Hindlimb muscle (tissue), 1 donor: Measurements from ENCODE around the gene FAM53A. TPM values are rescaled to one million over a fixed set of nuclear protein-coding genes. Genes with fewer than 3 reads are reported as not detected.
"Not testable (repeated sequence)": the region's sequence is repeated elsewhere in the genome, so short reads cannot be mapped to it uniquely, and the experiment has no call there.

ENCODE experiments used
- DNase-seq: peaks from one replicate; pipeline ENCODE4 v3.0.0-alpha.2; 2013
- polyA plus RNA-seq: library from polyadenylated mRNA; unstranded; fragments of 120-200 nt; gene quantifications from one replicate; pipeline ENCODE4 v1.2.1, GENCODE V29; 2013; ENCODE audit not compliant: insufficient read length

FAM53A gene
- polyA plus RNA-seq, 1 donor: 2.4 TPM

- no peak for DNase-seq
Observed at GRCh38 chr4:1622956-1623355, 61.2 kb downstream of the FAM53A start.

DNA sequence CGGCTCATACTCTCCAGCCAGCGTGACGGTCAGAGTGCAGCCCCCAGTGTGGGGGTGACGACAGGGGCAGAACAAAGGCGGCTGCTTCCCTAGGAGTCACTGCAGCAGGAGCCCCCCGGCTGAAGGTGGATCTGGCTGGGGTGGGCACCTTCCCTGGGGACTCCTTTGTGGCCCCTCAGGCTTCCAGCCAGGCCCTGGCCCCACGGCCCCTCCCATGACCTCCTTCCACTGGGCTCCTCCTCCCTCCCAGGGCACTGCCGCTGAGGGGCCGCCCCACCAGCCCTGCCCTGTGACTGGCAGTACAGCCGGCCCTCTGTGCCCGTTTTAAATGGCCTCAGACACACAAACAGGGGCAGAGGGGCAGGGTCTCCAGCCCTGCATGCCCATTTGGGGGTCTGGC is 61.9 kb downstream of the FAM53A start:
- DNase-seq: no peak

DNA sequence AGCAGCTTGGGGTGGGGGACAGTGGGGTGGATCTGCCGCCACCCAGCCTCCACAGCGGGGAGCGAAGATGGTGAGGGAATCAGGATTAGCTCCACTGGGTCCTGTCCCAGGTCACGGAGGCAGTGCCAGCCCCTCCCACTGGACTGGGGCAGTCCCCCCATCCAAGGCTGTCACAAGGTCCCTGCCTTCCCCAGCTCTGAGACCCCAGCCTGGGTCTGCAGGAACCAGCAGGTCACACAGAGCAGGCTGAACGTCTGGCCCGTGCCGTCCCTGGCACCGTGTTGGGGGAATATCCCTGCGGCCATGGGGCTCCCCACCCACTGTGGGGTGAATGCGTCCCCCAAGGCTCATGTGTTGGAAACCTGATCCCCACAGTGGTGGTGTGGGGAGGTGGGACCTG is 62.6 kb downstream of the FAM53A start:
- no peak for DNase-seq

- no peak for DNase-seq
Observed at GRCh38 chr4:1619151-1619672, 64.9 kb downstream of the FAM53A start.

GRCh38 chr4:1618438-1618837 is 65.7 kb downstream of the FAM53A start:
- no peak for DNase-seq

DNA sequence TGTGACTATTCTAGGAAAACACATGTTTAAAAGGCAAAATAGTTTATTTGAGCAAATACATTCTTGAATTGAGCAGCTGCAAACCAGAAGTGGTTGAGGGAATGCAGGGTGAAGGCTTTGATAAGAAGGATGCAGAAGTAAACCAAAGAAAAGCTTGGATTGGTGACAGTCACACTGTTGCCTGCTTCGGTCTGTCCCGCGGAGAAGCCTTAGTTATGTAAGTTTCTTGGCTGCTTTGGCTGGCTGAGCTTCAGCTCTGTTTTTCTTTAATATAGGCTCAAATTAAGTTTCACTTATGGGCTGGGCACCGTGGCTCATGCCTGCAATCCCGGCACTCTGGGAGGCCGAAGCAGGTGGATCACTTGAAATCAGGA is 67.6 kb downstream of the FAM53A start:
- DNase-seq: no peak

GRCh38 chr4:1615786-1616556 is 68.1 kb downstream of the FAM53A start:
- DNase-seq: no peak

GRCh38 chr4:1614854-1615595 is 69.1 kb downstream of the FAM53A start:
- no peak for DNase-seq

DNA sequence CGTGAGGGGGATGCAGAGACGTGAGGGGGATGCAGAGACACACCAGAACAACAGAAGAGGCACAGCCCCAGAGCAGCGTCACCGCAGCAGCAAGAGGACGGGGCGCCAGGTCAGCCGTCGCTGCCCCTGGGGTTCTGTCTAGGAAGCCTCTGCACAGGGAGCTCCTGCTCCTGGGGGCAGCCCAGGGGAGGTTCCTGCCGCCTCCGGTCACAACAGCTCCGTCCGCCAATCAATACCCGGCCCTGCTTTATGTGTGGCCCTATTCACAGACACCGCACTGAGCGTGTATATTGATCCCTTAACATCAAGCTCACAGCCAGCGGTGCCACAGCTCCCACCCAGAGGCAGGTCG is 69.6 kb downstream of the FAM53A start:
- no peak for DNase-seq

- DNase-seq: no peak
Observed at GRCh38 chr4:1614049-1614448, 70.1 kb downstream of the FAM53A start.

DNA sequence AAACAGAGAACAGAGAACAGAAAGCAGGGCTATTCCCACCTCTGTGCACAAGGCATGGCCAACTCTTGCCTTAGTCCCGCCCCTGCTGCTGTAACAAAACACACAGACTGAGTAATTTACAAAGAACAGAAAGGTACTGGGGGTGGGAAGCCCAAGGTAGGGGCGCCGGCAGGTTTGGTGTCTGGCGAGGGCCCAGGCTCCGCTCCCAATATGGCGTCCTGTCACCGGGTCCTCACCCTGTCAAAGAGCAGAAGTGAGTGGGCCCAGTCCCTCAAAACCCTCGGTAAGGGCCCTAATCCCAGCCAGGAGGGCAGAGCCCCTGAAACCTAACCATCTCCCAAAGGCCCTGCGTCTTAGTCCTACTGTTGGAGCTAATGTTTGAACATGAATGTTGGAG is 71.0 kb downstream of the FAM53A start:
- DNase-seq: no peak

DNA sequence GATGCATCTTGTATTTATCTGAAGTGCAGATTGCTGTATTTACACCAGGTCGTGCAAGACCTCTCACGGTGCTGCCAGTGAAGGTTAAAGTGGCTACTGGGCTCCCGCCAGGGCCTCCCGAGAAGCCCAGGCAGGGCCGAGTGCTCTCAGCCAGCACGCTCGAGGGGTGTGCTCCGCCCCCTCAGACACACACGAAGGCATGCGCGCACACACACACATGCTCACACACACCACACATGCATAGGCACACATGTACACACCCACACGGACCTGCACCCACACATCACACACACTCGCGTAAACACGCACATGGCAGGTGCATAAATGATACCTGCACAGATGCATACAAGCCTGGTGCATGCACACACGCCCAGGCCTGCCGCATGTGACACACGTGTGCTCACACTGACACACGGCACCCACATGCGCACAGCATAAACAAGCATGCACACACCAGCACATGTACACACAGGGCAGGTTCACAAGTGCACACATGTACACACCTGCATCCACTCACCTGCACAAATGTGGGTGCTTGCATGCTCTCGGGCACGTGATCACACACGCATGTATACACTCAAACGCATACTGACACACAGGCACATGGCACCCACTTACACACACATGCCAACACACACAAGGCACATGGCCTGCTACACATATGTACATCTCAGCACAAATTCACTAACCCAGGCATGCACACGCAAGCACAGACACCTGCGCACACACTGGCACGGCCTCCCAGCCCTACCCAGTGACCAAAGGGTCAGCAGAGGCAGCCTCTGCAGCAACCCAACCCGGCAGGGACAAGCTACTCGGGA is 71.6 kb downstream of the FAM53A start:
- DNase-seq: no peak

DNA sequence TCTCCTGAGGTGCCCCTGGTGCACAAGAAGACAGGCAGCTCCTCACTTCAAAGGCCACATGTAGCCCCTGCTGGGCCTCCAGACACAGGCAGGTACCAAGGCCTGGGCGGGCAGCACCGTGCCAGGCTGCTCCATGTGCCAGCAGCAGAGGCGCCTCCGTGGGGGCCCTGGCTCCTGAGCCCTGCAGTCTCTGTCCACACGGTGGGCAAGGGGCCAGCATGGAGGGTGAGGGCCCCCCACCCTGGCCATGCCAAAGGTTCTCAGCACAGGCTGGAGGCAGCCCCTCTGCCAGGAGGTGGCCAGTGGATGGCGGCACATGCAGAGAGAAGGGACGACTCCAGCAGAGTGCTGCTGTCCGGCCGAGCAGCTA is 72.6 kb downstream of the FAM53A start:
- DNase-seq: no peak

DNA sequence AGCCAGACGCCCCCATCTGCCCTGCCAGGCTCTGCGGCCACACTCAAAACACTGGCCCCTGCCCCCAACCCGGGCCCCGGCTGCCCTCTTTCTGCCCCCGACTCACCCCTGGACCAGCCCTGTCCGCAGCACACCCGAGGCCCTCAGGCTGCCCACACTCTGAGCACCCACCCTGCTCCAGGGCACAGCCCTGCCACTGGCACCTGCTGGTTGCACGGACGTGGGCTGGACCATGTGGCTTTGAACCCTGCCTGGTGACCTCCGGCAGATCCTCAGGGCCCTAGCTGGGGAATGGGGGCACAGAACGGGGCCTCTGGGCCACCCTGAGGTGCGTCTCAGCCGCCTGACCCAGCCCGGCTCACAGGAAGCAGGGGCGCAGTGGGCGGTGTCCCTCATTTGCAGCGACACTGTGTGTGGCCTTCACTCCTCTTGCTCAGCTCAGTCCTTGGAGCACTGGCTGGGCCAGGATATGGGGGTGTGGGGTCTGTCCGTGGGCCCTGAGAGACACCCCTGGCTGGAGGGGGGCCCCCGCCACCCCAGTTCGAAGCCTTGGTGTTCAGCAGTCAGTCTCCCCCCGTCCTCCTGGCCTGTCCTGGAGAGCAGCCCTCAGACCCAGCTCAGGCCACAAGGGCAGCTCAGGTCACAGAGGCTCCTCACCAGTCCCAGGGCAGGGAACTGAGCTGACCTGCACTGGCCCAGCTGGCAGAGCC is 73.2 kb downstream of the FAM53A start:
- DNase-seq: no peak

GRCh38 chr4:1609901-1610790 is 74.0 kb downstream of the FAM53A start:
- DNase-seq: no peak

GRCh38 chr4:1608821-1609500 is 75.2 kb downstream of the FAM53A start:
- DNase-seq: no peak

DNA sequence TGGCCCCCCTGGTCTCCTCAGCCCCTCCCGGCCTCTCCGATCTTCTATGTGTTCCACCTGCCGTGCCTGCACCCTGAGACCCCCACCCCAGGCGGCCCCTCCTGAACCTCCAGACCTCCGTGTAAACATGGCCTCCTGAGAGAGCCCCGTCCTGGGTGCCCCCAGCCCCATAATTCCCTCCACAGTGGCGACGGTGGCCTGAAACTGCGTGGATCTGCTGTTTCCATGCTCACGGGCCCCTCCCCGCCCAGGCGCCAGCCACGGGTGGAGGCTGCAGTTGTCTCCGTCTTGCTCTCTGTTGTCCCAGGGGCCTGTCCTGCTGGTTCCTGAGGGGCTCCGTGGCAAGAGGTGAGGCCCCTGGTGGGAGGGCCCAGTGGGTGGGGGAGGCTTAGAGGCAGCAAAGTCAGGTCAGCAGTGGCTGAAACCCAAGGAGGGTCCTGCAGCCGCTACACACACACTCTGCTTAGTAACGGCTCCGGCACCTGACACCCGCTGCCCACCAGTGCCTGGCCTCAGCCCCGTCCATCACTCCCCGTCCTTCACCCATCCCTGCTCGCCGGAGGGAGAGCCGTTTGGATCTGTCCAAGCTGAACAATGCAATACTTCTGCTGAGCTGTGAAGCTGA is 75.8 kb downstream of the FAM53A start:
- no peak for DNase-seq

DNA sequence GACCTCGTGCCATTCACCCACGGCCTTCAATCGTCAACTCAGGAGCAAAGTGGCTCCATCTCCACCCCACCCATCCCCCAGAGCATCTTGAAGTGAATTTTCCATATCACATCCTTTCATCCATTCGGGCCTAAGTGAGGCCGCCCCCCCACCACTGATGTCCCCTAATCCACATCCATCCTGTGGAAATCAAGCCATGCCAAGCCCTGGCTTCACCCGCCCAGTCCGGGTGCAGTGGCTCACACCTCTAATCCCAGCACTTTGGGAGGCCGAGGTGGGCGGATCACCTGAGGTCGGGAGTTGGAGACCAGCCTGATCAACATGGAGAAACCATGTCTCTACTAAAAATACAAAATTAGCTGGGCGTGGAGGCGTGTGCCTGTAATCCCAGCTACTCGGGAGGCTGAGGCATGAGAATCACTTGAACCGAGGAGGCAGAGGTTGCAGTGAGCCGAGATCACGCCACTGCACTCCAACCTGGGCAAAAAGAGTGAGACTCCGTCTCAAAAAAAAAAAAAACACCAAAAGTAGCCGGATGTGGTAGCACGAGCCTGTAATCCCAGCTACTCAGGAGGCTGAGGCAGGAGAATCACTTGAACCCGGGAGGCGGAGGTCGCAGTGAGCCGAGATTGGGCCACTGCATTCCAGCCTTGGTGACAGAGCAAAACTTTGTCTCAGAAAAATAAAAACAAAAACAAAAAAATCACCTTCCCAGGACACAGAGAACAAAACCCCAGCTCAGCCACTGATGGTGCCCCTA is 76.5 kb downstream of the FAM53A start:
- not testable (repeated sequence) for DNase-seq

DNA sequence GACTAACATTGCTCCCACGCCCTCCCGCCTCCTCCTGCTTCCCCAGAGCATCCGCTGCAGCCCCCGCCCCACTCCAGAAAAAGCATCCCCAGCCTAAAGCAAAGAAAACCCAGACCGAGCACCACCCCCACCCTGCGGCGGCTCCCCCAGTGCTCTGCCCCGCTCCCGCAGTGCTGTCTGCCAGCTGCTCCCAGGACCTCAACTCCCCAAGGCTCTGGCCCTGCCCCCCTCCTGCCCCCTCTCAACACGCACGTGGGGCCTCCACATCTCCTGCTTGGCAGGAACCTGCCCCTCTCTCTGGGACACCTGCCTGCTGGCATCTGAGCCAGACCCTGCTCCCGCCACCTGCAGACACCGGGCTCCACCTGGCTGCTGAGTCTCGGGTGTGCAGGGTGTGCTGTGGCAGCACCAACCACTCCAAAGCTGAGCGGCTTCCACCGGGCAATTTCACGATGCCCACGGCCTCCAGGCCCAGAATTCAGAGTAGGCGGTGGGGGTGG is 79.4 kb downstream of the FAM53A start:
- no peak for DNase-seq
